ENCODE data around the gene MYH11.
"Not testable (repeated sequence)": the region's sequence is repeated elsewhere in the genome, so short reads cannot be mapped to it uniquely, and the experiment has no call there.

MYH11 gene

GRCh38 chr16:15809297-15809696 lies 47.5 kb downstream of the MYH11 start:
- not testable (repeated sequence) for DNase-seq (ENCODE audit: low spot score)

- no peak for DNase-seq (ENCODE audit: low spot score)
Observed at GRCh38 chr16:15808071-15808470, 48.8 kb downstream of the MYH11 start.

DNA sequence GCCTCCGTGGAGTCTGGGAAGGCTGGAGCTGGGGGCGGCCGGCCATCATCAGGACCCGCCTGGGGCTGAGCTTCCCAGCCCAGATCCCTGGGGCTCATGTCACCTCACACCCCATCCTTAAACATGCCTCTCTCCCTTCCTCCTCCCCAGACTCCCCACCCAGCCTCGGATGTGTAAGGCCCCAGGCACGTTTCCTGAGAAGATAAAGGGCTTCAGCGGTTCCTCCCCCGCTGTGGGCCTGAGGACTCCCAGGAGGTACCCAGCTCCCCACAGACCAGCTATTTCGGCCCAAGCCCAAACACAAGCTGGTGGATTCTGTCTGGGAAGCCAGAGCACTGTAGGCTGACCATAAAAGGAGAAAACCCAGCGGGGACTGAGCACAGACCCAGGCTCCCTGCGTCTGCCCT lies 49.2 kb downstream of the MYH11 start:
- DNase-seq (ENCODE audit: low spot score) = no peak

DNA sequence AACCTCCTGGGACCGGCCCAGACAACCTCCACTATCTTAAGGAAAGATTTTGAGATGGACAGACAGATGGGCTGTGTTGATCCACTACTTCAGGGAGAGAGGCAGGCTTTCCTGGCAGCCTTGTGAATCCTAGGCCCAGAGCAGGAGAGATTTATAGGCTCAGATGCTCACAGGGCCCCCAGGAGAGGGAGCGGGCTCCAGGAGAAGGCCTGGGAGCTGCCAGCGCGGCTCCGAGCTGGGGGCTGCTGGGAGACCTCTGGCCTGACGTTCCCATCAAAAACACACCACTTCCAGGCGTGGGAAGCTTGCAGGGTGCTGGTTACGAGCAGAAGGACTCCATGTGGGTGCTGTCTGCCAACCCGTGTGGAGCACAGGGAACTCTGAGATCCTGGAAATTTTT lies 53.2 kb downstream of the MYH11 start:
- no peak for DNase-seq (ENCODE audit: low spot score)

DNA sequence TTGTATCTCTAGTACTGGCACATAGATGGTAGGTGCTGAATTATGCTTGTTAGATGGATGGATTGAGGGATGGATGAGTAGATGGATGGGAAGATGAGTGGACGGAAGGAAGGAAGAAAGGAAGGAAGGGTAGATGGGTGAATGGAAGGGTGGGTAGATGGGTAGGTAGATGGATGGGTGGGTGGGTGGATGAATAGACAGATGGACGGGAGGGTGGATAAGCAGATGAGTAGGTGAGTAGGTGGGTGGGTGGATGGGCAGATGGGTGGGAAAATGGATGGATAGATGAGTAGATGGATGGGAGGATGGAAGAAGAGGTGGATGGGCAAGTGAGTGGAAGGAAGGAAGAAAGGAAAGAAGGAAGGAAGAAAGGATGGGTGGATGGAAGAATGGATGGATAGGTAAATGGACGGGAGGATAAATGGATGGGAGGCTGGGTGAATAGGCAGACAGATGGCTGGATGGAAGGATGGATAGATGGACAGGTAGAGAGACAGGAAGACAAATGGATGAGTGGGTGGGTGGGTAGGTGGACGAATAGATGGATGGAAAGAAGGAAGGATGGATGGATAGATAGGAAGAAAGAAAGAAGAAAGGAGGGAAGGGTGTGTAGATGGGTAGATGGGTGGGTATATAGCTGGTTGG lies 56.9 kb downstream of the MYH11 start:
- DNase-seq (ENCODE audit: low spot score) = no peak

DNA sequence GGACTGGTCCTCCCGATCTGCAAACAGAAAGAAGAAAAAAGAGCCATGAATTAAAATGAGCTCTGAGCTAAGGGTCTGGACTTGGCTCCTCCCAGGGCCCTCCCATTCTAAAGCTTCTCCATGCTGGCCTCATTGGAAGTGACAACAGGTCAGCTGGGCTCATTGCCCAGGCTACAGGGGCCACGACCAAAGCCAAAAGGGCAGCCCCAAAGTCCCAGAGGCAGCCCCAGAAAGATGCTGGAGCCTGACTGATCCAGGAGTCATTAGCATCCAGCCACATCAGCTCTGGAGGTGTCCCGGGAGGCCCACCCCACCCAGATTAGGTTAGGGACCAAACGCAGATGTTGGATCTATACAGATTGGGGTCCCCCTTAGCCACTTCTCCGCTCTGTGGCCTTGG lies 58.2 kb downstream of the MYH11 start:
- DNase-seq (ENCODE audit: low spot score) = no peak

DNA sequence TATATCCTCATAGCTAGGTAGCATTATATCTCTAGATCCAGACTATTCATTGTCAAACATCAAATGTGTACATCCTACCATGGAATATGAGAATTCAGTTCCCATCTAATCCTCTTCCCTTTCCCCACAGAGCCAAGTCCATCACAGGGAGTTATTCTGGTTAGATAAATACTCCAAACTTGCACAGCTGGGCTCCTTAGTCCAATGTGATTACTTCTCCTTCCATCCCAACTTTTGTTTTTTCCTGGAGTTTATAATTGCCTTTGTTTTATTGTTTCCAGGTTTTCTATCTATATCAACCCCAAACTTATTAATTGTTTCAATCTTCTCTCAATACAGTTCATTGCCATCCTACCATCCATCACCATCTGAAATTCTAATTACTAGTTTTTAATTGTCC lies 59.9 kb downstream of the MYH11 start:
- no peak for DNase-seq (ENCODE audit: low spot score)

DNA sequence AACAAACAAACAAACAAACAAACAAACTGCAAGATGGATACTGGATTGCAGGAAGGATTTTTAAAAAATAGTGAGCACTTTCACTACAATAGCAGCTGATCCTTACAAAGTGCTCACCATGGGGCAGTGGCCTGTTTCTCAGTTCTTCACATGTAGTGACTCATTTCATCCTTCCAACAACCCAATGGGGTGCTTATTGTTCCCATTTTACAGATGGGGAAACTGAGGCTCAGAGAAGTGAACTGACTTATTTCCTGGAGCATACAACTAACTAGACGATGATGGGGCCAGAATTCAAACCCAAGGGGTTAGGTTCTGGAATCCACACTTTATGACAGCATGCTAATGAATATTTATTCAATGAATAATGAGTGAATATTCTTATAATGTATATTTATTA lies 61.2 kb downstream of the MYH11 start:
- no peak for DNase-seq (ENCODE audit: low spot score)

DNA sequence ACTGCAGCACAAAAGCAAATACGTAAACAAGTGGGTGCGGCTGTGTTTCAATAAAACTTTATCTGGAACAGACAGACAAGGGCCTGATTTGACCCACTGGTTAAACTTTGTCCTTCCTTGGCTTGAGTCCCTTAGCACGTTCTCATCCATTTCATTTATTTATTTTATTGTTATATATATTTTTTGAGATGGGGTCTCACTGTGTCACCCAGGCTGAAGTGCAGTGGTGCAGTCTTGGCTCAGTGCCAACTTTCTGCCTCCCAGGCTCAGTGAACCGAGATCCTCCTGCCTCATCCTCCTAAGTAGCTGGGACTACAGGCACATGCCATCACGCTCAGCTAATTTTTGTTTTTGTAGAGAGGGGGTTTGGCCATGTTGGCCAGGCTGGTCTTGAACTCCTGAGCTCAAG lies 64.3 kb downstream of the MYH11 start:
- no peak for DNase-seq (ENCODE audit: low spot score)

DNA sequence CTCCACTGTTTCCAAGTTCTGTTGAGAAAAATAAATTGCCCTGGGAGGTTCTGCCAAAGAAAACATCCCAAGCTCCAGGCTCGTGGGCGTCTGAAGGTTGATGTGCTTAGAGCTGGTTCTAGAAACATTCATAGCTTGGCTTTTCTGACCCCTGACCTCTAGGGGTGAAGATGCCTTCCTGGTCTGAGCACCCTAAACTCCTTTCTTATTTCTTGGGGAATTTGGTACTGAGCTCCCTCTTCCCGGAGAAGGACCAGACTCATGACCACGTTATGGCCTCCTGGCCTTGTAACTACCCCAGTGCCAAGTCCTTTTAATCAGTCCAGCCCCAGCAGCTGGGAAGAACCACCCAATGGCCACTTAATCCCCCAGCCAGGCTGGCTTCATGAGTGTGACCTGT lies 66.4 kb downstream of the MYH11 start:
- no peak for DNase-seq (ENCODE audit: low spot score)

GRCh38 chr16:15789816-15790215 lies 67.0 kb downstream of the MYH11 start:
- not testable (repeated sequence) for DNase-seq (ENCODE audit: low spot score)

DNA sequence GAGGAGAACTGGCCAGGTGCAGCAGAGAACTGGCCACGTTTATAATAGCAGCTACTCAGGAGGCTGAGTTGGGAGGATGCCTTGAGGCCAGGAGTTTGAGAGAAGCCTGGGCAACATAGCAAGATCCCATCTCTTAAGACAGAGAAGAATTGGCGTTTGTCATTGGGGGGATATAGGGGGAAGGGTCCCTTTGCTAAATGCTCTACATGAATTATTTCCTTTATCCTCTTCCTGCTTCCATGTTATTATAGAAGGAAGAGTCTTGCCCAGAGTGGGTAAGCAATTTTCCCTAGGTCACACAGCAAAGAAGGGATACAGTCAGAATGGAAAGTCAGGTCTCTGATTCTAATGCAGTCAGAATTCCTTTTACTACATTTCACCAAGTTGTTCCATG lies 68.0 kb downstream of the MYH11 start:
- DNase-seq (ENCODE audit: low spot score) = no peak

GRCh38 chr16:15786501-15786900 lies 70.3 kb downstream of the MYH11 start:
- DNase-seq (ENCODE audit: low spot score) = no peak

DNA sequence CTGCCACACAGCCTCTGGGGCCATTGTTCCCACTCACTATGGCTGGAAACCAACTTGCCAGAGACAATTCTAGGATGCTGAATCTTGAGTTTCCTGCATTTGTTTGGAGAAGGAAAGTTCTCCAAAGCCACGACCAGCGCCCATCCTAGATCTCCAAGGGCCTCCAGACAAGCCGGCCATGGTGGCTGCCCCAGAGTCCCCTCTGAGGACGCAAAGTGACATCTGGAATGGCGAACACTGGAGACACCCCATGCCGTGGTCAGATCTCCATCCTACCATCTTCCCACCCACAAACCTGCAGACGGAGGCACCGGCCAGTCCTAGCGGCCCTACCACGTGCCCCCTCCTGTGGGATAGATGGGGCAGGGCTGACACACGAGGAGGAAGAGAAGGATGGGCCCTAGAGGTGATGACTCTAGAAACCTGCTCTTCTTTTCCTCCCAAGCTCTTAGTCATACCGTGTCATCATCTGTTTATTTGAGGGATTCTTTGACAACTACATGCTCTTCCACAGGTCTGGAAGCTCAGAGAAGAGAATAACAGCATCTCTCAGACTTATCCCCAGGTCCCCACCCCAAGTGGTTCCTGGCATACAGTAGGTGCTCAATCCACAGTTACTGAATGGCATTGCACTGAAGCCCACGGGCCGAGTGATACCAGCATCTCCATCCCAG lies 71.3 kb downstream of the MYH11 start:
- DNase-seq (ENCODE audit: low spot score) = no peak

GRCh38 chr16:15783985-15784384 lies 72.8 kb downstream of the MYH11 start:
- DNase-seq (ENCODE audit: low spot score) = no peak

GRCh38 chr16:15782573-15783365 lies 74.1 kb downstream of the MYH11 start:
- no peak for DNase-seq (ENCODE audit: low spot score)

- DNase-seq (ENCODE audit: low spot score) = no peak
Observed at GRCh38 chr16:15781650-15782049, 75.2 kb downstream of the MYH11 start.

DNA sequence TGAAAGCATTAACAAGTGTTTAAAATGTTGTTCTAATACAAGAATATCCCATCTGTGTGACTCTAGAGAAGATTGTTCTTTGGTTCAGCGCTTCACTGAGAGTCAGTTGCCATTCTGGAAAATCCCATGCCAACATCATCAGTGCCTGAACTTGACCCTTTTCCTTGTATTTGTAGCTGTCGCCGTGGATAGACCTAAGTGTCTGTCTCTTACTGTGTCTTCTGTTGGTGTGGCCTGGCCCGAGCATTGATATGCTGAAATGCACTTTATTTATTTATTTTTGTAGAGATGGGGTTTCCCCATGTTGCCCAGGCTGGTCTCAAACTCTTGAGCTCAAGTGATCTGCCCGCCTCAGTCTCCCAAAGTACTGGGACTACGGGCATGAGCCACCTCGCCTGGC lies 76.0 kb downstream of the MYH11 start:
- no peak for DNase-seq (ENCODE audit: low spot score)

DNA sequence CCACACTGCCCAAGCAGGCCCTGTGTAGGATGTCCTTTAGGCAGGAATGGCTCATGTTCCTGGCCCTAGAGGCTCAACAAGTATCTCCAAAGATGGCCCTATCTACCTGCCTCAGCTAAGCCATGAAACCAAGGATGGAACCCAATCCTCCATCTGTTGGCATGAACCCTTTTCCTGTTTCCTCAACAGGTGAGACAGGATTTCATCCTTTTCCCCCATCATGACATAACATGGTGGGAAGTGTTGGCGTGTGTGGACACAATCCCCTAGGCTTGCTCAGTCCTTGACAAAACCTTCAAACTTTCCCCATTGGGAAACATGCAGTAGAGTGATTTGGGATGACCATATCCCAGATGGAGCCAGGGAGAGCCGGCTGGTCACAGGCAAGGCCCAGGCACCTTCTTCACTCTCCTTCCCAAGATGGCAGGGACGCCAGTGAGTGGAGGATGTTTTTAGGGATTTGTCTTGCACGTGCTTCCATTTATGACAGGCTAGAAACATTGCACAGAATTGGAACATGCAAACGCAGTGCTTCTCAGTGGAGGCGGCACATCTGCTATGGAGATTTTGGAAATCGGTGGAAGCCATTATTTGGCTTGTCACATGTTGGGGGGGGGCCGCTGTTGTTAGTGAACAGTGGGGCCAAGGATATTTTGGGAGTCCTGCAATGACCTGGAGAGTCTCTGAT lies 77.0 kb downstream of the MYH11 start:
- DNase-seq (ENCODE audit: low spot score) = no peak

DNA sequence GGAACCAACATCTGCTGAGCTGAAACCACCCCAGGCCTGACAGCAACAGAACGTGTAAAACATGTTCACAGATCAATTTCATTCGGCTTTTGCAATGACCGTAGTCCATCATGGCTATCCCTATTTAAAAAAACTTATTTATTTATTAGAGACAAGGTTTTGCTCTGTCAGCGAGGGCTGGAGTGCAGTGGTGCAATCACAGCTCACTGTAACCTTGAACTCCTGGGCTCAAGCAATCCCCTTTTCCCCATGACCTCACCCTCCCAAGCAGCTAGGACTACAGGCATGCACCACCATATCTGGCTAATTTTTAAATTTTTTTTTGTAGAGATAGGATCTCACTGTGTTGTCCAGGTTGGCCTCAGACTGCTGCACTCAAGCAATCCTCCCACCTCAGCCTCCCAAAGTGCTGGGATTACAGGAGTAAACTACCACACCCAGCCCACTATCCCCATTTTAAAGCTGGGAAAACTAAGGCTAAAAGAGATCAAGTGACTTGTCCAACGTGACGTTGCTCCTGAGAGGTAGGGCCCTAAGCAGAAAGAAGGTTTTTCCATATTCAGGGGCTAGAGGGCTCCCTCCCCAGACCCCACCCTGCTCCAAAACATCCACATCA lies 77.7 kb downstream of the MYH11 start:
- no peak for DNase-seq (ENCODE audit: low spot score)

DNA sequence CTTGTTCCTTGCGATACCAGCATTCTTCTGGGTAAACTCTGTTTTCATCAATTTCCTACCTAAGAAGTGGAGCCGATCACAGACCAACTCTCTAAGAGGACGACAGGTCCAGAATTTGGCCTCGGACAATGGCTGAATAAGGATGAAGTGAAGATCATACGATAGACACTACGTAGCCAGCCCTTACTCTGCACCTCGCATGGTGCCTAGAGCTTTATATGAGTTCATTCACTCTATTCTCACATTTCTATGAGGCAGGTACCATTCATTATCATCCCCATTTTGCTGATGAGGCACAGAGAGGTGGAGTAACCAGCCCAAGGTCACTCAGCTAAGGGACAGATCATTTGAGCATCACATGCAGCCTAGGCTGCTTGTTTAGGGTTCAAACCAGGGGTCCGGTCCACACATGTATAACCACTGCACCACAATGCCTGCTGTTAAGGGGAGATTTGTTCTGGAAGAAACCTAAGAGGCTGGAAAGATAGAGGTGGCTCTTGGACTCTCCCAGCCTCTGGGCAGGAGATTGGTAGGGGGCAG lies 78.6 kb downstream of the MYH11 start:
- DNase-seq (ENCODE audit: low spot score) = no peak

Measured in AG08395 (cell line).